HepG2 (cell line): ENCODE data around the gene CSK. TPM values are rescaled to one million over a fixed set of nuclear protein-coding genes. Genes with fewer than 3 reads are reported as not detected.
A peak's percentile ranks its signal among the peaks of the same experiment; 100 is the strongest.
"Not testable (repeated sequence)": the region's sequence is repeated elsewhere in the genome, so short reads cannot be mapped to it uniquely, and the experiment has no call there.

Experiments
- ATAC-seq: fragments of 200-7000 bp; cut with Tn5 transposase; 3 replicates; pipeline ENCODE4 v1.9.1; 2020; ENCODE audit warnings: mild to moderate bottlenecking, moderate library complexity
- BruUV-seq: library from RNA; stranded (reverse); fragments of 400-500 nt; replicated peaks from 2 replicates; lab custom pipeline; 2021; lab: Mats Ljungman, UMichigan
- CTCF ChIA-PET: fragments of 300-600 bp; formaldehyde crosslinking; extraction: SDS; loops from one replicate; lab custom pipeline; 2021; ENCODE audit warnings: low total read pairs, inconsistent platforms, low intra/inter-chr PET ratio; lab: Yijun Ruan, JAX
- POLR2A ChIA-PET: fragments of 350-600 bp; sonication (Branson Sonifier 250); formaldehyde crosslinking; loops from one replicate; lab custom pipeline; 2020; ENCODE audit warnings: antibody characterized with exemption, inconsistent platforms; lab: Yijun Ruan, JAX
- DNase-seq: peaks from one replicate; pipeline ENCODE4 v3.0.0-alpha.2; 2015; ENCODE audit warnings: low spot score
- FAIRE-seq: peaks from 3 replicates; lab custom pipeline; 2011; peaks lifted over from hg19 to GRCh38; lab: Jason Lieb, UNC
- H2AFZ ChIP-seq: one replicate; pipeline ENCODE4 v1.6.1; 2011; ENCODE audit warnings: low read length, inconsistent platforms
- H3K27ac ChIP-seq: fragments of 300-600 bp; 3 replicates; pipeline ENCODE4 v1.8.0; 2011; ENCODE audit warnings: mixed run types, mild to moderate bottlenecking, mixed read lengths, low read length, inconsistent platforms; ENCODE audit not compliant: insufficient read depth; ENCODE audit errors: extremely low read length
- H3K27me3 ChIP-seq, 2 experiments: fragments of 200-600 bp in 1 of 2; 2 replicates in 1 of 2; 3 replicates in 1 of 2; pipeline versions ENCODE4 v1.6.0 to v1.8.0; 2011; ENCODE audit warnings: low read length in 2 of 2, mild to moderate bottlenecking in 2 of 2, moderate library complexity in 2 of 2, inconsistent platforms in 1 of 2; ENCODE audit not compliant: insufficient read depth in 2 of 2, control insufficient read depth in 1 of 2
- H3K36me3 ChIP-seq, 2 experiments: fragments of 200-600 bp in 1 of 2; replicated peaks in 1 of 2; 2 replicates in 1 of 2; 3 replicates in 1 of 2; pipeline versions ENCODE4 v1.5.1 to v1.8.0; 2011; ENCODE audit warnings: low read length in 2 of 2, inconsistent platforms in 1 of 2; ENCODE audit not compliant: insufficient read depth in 2 of 2, control insufficient read depth in 1 of 2
- H3K4me1 ChIP-seq: 2 replicates; pipeline ENCODE4 v1.5.1; 2012; ENCODE audit warnings: low read length, inconsistent platforms; ENCODE audit not compliant: insufficient read depth
- H3K4me2 ChIP-seq: 2 replicates; pipeline ENCODE4 v1.6.0; 2011; ENCODE audit warnings: low read depth, low read length, inconsistent platforms
- H3K4me3 ChIP-seq, 3 experiments: fragments of 200-600 bp in 1 of 3; sonication (generic), shearing (Covaris generic) in 1 of 3; replicated peaks in 1 of 3; 2 replicates each; pipeline ENCODE4 v1.5.1; 2011 to 2016; ENCODE audit warnings: low read length in 3 of 3, inconsistent platforms in 2 of 3, low read depth in 2 of 3, mild to moderate bottlenecking in 2 of 3, control low read depth in 1 of 3, mixed read lengths in 1 of 3; ENCODE audit not compliant: insufficient read depth in 1 of 3
- H3K79me2 ChIP-seq: one replicate; pipeline ENCODE4 v1.6.1; 2011; ENCODE audit warnings: low read length, inconsistent platforms; ENCODE audit not compliant: insufficient read depth
- H3K9ac ChIP-seq: 2 replicates; pipeline ENCODE4 v1.6.0; 2011; ENCODE audit warnings: mild to moderate bottlenecking, low read depth, low read length, inconsistent platforms; ENCODE audit not compliant: insufficient read depth
- H3K9me3 ChIP-seq: 2 replicates; pipeline ENCODE4 v1.5.1; 2012; ENCODE audit warnings: mild to moderate bottlenecking, low read length
- H4K20me1 ChIP-seq: 2 replicates; pipeline ENCODE4 v1.6.0; 2011; ENCODE audit warnings: inconsistent platforms, mild to moderate bottlenecking, low read length, moderate library complexity; ENCODE audit not compliant: insufficient read depth
- TEAD2 ChIP-seq: sonication (generic); formaldehyde crosslinking; IDR thresholded peaks from 2 replicates; pipeline ENCODE4 v1.9.0; 2021; ENCODE audit warnings: missing genetic modification reagents
- WGBS: methylation state at CpG from one replicate; pipeline ENCODE4 v1.1.6; 2017; ENCODE audit warnings: low lambda C conversion rate; 5-methylcytosine and 5-hydroxymethylcytosine counted together
- in situ Hi-C: cut with HindIII; loops from 2 replicates; pipeline ENCODE4 v1.10.0; 2017; ENCODE audit warnings: low pct_unique_long_range_greater_than_20kb; ENCODE audit not compliant: extremely low pct_ligation_motif_present
- intact Hi-C: fragments of 100-400 bp; cut with micrococcal nuclease; formaldehyde crosslinking; loops from one replicate; pipeline ENCODE4 v1.10.0; 2022; ENCODE audit not compliant: unreplicated experiment
- polyA plus RNA-seq, 8 experiments: library from polyadenylated mRNA; depleted of rRNA in 3 of 8; stranded (reverse) in 7 of 8; unstranded in 1 of 8; fragments of >200 nt; fragmentation: Illumina TruSeq in 4 of 8; extraction: Trizol in 4 of 8; gene quantifications; 2 replicates each; pipeline versions ENCODE4 v1.2.1 to v1.2.3, GENCODE V29; 2011 to 2016; ENCODE audit warnings: low read depth in 4 of 8, missing spikeins in 1 of 8, mixed read lengths in 1 of 8; ENCODE audit not compliant: insufficient read depth in 1 of 8
- total RNA-seq, 5 experiments: library from RNA; depleted of rRNA; stranded (reverse); fragments of >200 nt; fragmentation: Illumina TruSeq; extraction: Trizol; gene quantifications; 2 replicates each; pipeline ENCODE4 v1.2.3, GENCODE V29; 2016; ENCODE audit warnings: low read depth in 1 of 5
- TF ChIP-seq, protein P1 (sequence below): sonication (generic); formaldehyde crosslinking; IDR thresholded peaks from 2 replicates; pipeline ENCODE4 v1.5.1; 2020; ENCODE audit warnings: mild to moderate bottlenecking, missing genetic modification reagents, moderate library complexity

Gene CSK
- total and polyA plus RNA-seq, 2 of the 13 experiments (the other 11 are each of a cell fraction or from before 2014, with no cell fraction given): 12.5 to 21.3 TPM

- peaks cover 59% of the 10 kb centered on the region for H3K79me2 ChIP-seq
- H3K27ac ChIP-seq: no peak overlapping the region
- no peaks in the 10 kb centered on the region for H3K9me3 ChIP-seq
- peaks cover 6 to 25% of the 10 kb centered on the region in 2 experiments; a peak in 4 of 5 replicates for H3K36me3 ChIP-seq
- H3K4me1 ChIP-seq: peaks cover 64% of the 10 kb centered on the region
- WGBS: 90% methylated on average over 11 of the region's 13 CpGs
- no peaks in the 10 kb centered on the region for H3K27me3 ChIP-seq
- no peak for ATAC-seq
- no TSS peak for BruUV-seq
- intact Hi-C loops (no loop called here), in situ Hi-C loops (loop anchor here (10.0 kb wide), 1 partner anchor 241 kb away; the partner anchor contains the start of gene ARID3B)
- H4K20me1 ChIP-seq: peaks cover 24% of the 10 kb centered on the region
- H3K4me2 ChIP-seq: no peak overlapping the region
- ChIA-PET CTCF (no interaction called here), POLR2A (interaction anchor here (1.6 kb wide), 1 partner anchor 154 kb away, joined by 4 read pairs; no protein-coding TSS in a partner anchor)
- TF ChIP-seq, protein P1, sequence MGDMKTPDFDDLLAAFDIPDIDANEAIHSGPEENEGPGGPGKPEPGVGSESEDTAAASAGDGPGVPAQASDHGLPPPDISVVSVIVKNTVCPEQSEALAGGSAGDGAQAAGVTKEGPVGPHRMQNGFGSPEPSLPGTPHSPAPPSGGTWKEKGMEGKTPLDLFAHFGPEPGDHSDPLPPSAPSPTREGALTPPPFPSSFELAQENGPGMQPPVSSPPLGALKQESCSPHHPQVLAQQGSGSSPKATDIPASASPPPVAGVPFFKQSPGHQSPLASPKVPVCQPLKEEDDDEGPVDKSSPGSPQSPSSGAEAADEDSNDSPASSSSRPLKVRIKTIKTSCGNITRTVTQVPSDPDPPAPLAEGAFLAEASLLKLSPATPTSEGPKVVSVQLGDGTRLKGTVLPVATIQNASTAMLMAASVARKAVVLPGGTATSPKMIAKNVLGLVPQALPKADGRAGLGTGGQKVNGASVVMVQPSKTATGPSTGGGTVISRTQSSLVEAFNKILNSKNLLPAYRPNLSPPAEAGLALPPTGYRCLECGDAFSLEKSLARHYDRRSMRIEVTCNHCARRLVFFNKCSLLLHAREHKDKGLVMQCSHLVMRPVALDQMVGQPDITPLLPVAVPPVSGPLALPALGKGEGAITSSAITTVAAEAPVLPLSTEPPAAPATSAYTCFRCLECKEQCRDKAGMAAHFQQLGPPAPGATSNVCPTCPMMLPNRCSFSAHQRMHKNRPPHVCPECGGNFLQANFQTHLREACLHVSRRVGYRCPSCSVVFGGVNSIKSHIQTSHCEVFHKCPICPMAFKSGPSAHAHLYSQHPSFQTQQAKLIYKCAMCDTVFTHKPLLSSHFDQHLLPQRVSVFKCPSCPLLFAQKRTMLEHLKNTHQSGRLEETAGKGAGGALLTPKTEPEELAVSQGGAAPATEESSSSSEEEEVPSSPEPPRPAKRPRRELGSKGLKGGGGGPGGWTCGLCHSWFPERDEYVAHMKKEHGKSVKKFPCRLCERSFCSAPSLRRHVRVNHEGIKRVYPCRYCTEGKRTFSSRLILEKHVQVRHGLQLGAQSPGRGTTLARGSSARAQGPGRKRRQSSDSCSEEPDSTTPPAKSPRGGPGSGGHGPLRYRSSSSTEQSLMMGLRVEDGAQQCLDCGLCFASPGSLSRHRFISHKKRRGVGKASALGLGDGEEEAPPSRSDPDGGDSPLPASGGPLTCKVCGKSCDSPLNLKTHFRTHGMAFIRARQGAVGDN: 0 out of 2 replicates have a peak, but pooled peaks have one; percentile 10
- TF ChIP-seq TEAD2: no peak
- H2AFZ ChIP-seq: no peak overlapping the region
- DNase-seq: no peak
- H3K9ac ChIP-seq: no peak overlapping the region
- no peak overlapping the region for H3K4me3 ChIP-seq
- FAIRE-seq: no peak
These were observed 3.5 kb downstream of the CSK start for GRCh38 chr15:74785194-74786032.

- peaks cover 59% of the 10 kb centered on the region for H3K79me2 ChIP-seq
- BruUV-seq, H3K27me3 ChIP-seq, H3K4me3 ChIP-seq, H3K4me2 ChIP-seq, ATAC-seq, H3K9me3 ChIP-seq, DNase-seq, intact Hi-C loops, POLR2A ChIA-PET, FAIRE-seq, H3K9ac ChIP-seq, H3K27ac ChIP-seq, CTCF ChIA-PET, H2AFZ ChIP-seq: not testable (repeated sequence)
- H3K36me3 ChIP-seq: peaks cover 7 to 28% of the 10 kb centered on the region in 2 experiments; a peak in 4 of 5 replicates
- peaks cover 24% of the 10 kb centered on the region for H4K20me1 ChIP-seq
- over 99% methylated on average over 12 of the region's 12 CpGs for WGBS
- in situ Hi-C loops: loop anchor here (10.0 kb wide), 1 partner anchor 241 kb away; the partner anchor contains the start of gene ARID3B
- peaks cover 58% of the 10 kb centered on the region for H3K4me1 ChIP-seq
These were observed 4.2 kb downstream of the CSK start for GRCh38 chr15:74786081-74786480.
